Esophagus (tissue), 2 donors: Measurements from ENCODE around the gene RPS27A. TPM values are rescaled to one million over a fixed set of nuclear protein-coding genes. Genes with fewer than 3 reads are reported as not detected.
A peak's percentile ranks its signal among the peaks of the same experiment; 100 is the strongest.

Experiments
- H3K27ac ChIP-seq, 2 donors: one replicate each; pipeline ENCODE4 v1.5.1; 2013; ENCODE audit warnings: low read depth in 2 of 2, mild to moderate bottlenecking in 2 of 2, inconsistent platforms in 1 of 2, low read length in 1 of 2, moderate library complexity in 1 of 2
- H3K27me3 ChIP-seq, 2 donors: one replicate each; pipeline ENCODE4 v1.6.1; 2013; ENCODE audit warnings: low read length in 2 of 2, control low read depth in 1 of 2, mild to moderate bottlenecking in 1 of 2; ENCODE audit not compliant: insufficient read depth in 2 of 2, control insufficient read depth in 1 of 2
- H3K36me3 ChIP-seq, 2 donors: one replicate each; pipeline ENCODE4 v1.6.1; 2013; ENCODE audit warnings: low read length in 1 of 2; ENCODE audit not compliant: control insufficient read depth in 2 of 2, insufficient read depth in 2 of 2
- H3K4me1 ChIP-seq, 2 donors: one replicate each; pipeline ENCODE4 v1.6.1; 2013; ENCODE audit warnings: low read length in 1 of 2; ENCODE audit not compliant: control insufficient read depth in 2 of 2, insufficient read depth in 2 of 2
- H3K4me3 ChIP-seq, 2 donors: one replicate each; pipeline ENCODE4 v1.5.1; 2013; ENCODE audit warnings: low read length in 2 of 2, mild to moderate bottlenecking in 2 of 2, low read depth in 1 of 2, moderate library complexity in 1 of 2
- H3K9me3 ChIP-seq, 2 donors: one replicate each; pipeline ENCODE4 v1.6.1; 2013; ENCODE audit warnings: mild to moderate bottlenecking in 2 of 2, low read depth in 1 of 2, low read length in 1 of 2, moderate library complexity in 1 of 2; ENCODE audit not compliant: control insufficient read depth in 2 of 2, insufficient read depth in 1 of 2
- WGBS, 2 donors: extraction: QIAGEN DNeasy Blood & Tissue Kit; methylation state at CpG; one replicate each; pipeline ENCODE4 v1.1.7; 2013; 5-methylcytosine and 5-hydroxymethylcytosine counted together
- polyA plus RNA-seq, 2 donors: library from polyadenylated mRNA; stranded (reverse); fragments of 200-250 nt; gene quantifications; one replicate each; pipeline ENCODE4 v1.2.3, GENCODE V29; 2013
- donor health status: healthy with polysubstance abuse.
- donor health status: Bipolar disorder and iron deficiency.

Gene RPS27A
- polyA plus RNA-seq, 2 donors: 1,141 to 2,006 TPM

- Histone ChIP-seq H3K27ac (no peak overlapping the region), H3K27me3 (no peaks in the 10 kb centered on the region), H3K4me3 (peak overlapping the region in 1 of 2 donors; percentile 68), H3K9me3 (no peaks in the 10 kb centered on the region), H3K4me1 (no peaks in the 10 kb centered on the region), H3K36me3 (no peaks in the 10 kb centered on the region)
- 93 to 97% methylated on average over 12 of the region's 12 CpGs for WGBS, 2 donors
Observed at GRCh38 chr2:55283083-55283482, 50.6 kb downstream of the RPS27A start.

Other genes starting within 250 kb of the RPS27A start
- 100 to 1,000 TPM; 116 to 121 TPM for gene RTN4, start 182.2 kb upstream of the RPS27A start, polyA plus RNA-seq
- gene CLHC1, start 395 bp upstream of the RPS27A start, polyA plus RNA-seq: 10 to 100 TPM in 1 of 2 donors, 1 to 10 TPM in 1; 3.9 to 10.9 TPM
- gene MTIF2, start 36.5 kb downstream of the RPS27A start, polyA plus RNA-seq: 10 to 100 TPM; 16.8 to 18.5 TPM
- gene CCDC88A, start 187.2 kb downstream of the RPS27A start, polyA plus RNA-seq: 1 to 10 TPM; 3.3 to 7.0 TPM